Astrocyte (in vitro differentiated cells and primary cell): ENCODE data around the gene HM13.
"Not testable (repeated sequence)": the region's sequence is repeated elsewhere in the genome, so short reads cannot be mapped to it uniquely, and the experiment has no call there.

Experiments
- EZH2 ChIP-seq: IDR thresholded peaks from 2 replicates; pipeline ENCODE4 v1.6.1; 2012; ENCODE audit warnings: mild to moderate bottlenecking, low read length, inconsistent platforms; ENCODE audit not compliant: insufficient read depth
- TF ChIP-seq, protein P1 (sequence below): IDR thresholded peaks from 2 replicates; pipeline ENCODE4 v1.5.1; 2011; ENCODE audit warnings: low read depth, mild to moderate bottlenecking, inconsistent platforms, low read length, moderate library complexity; ENCODE audit not compliant: insufficient read depth

DNA sequence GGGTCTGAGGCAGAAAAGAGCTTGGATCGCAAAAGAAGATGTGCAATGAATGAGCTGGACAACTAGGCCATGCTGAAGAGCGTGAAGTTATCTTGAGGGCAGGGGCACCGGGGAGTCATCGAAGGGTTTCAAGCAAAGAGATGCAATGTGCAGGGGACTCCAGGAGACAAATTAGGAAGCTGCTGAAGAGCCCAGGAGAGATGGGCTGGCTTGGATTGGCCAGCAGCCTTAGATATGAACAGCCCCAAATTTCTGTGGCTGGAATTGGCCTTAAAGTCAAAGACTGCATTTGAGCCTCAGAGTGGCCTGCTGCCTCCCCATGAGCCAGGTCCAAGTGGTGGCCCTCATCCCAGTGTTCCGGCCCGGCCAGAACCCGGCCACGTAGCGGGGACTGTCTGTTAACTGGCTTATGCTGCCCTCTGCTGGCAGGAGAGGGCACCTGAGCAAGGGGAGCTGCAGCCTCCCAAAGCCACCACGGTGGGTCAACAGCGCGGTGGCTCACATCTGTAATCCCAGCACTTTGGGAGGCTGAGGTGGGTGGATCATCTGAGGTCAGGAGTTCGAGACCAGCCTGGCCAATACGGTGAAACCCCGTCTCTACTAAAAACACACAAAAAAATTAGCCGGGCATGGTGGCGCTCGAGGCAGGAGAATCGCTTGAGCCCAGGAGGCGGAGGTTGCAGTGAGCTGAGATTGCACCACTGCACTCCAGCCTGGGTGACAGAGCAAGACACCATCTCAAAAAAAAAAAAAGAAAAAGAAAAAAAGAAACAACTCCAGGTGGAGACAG is 11.2 kb upstream of the HM13 start:
- TF ChIP-seq, protein P1, sequence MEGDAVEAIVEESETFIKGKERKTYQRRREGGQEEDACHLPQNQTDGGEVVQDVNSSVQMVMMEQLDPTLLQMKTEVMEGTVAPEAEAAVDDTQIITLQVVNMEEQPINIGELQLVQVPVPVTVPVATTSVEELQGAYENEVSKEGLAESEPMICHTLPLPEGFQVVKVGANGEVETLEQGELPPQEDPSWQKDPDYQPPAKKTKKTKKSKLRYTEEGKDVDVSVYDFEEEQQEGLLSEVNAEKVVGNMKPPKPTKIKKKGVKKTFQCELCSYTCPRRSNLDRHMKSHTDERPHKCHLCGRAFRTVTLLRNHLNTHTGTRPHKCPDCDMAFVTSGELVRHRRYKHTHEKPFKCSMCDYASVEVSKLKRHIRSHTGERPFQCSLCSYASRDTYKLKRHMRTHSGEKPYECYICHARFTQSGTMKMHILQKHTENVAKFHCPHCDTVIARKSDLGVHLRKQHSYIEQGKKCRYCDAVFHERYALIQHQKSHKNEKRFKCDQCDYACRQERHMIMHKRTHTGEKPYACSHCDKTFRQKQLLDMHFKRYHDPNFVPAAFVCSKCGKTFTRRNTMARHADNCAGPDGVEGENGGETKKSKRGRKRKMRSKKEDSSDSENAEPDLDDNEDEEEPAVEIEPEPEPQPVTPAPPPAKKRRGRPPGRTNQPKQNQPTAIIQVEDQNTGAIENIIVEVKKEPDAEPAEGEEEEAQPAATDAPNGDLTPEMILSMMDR: peak; percentile 66
- not testable (repeated sequence) for TF ChIP-seq EZH2
